Stimulated activated CD8-positive, alpha-beta memory T cell treated with anti-CD3 and anti-CD28 coated beads, Interleukin-2, amount 100 ng/mL, for 1 hour (primary cell): ENCODE results near the gene EBF3.

Experiments used
- DNase-seq, 2 donors: peaks; one replicate each; pipeline ENCODE4 v3.0.0-alpha.2; 2020; ENCODE audit warnings: low read depth in 2 of 2

EBF3 gene

DNA sequence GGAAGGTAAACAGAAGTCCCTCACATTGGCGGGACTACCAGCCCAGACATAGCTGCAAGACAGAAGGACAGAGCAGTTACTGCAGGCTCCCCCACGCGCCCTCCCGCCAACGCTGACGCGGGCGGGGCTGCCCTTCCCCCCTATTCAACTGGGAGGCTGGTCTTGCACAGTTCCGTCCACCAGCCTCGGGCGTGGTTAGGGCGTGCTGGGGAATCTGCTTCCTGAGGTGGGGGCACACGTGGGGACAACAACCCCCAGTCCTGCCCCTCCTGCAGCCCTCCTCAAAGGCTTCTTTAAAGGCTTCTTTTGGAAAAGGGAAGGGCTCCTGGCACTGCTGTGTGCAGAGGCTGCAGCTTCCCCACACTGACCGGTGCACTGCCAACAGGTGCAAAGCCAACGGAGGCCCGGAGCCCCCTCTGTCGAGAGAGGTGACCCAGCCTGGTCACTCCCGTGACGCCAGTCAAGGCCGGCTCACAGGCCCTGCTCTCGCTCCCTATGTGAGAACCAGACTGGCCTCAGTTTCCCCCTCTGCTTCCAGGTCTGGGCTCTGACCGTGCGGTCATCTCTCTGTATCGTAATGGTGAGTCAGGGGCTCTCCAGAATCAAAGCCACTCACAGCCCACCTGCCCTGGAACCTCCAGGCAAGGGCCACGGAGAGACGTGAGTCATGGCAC is 126.0 kb downstream of the EBF3 start:
- DNase-seq, result no peak

DNA sequence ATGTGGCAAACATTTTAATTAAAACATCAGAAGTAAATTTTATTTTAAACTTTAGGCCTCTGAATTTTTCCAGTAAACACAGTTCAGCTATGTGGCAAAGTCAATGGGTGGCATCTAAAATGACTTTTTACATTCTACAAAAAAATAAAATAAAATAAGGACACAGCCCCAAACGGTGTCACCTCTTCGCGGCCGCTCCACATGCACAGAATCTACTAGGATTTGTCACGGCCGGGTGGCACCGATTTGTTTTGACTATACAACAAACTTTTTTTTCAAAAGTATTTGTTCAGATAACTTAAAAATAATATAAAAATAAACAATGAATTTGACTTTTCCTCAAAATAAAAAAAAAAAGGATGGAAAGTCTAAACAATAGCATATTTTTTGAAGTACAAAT is 127.8 kb downstream of the EBF3 start:
- no peak for DNase-seq

DNA sequence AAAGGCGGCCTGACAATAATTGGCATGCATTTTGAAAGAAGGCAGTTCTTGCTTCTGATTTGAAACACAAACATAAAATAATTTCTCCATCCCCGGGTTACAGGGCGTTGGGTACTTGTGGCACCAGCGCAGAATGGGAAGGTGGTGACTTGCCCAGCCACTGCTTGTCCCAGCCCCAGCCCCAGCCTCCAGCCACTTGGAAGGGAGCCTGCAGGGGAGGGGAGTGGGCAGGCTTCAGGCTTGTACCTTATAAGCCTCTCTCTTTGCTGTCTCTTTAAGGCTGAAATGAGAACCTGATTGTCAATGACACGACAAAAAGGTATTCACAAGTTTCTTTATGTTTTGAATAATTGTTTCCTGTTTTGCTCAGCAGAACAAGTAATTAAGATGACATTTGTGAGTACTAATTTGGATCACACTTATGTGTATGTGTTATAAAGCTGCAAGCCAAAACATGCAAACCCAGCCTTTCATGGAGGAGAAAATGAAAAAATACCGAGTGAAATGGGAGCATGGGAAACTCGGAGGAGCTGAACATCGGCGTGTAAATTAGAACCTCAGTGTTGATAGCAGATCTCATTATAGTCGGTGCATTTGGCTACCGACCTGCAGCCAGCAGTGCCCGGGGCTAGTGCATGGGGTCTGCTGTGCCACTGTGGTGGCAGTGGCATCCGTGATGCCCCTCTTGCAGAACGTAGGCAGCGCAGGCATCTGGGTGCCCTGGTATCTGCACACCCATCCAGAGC is 129.9 kb downstream of the EBF3 start:
- no peak for DNase-seq

DNA sequence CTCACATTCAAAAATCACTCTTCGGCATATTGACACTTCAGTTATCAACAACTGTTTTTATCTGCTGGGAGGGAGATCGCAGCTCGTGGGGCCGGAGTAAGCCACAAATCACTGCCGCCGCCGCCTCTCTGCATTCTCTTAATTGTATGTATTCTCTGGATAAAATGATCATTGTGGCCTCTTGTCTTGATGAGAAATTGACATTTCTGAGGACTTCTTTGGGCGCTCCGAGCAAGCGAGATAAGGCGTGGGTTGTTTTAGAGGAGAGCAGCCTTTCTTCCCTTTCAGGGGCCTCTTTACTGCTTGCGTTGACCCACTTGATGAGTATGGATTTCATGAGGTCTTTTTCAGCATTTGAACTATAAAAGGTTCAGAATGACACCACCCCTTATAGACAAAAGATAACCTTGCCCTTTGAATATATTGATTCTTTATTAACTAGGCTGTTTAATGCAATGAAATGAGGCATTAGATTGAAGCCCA is 130.6 kb downstream of the EBF3 start:
- no peak for DNase-seq

DNA sequence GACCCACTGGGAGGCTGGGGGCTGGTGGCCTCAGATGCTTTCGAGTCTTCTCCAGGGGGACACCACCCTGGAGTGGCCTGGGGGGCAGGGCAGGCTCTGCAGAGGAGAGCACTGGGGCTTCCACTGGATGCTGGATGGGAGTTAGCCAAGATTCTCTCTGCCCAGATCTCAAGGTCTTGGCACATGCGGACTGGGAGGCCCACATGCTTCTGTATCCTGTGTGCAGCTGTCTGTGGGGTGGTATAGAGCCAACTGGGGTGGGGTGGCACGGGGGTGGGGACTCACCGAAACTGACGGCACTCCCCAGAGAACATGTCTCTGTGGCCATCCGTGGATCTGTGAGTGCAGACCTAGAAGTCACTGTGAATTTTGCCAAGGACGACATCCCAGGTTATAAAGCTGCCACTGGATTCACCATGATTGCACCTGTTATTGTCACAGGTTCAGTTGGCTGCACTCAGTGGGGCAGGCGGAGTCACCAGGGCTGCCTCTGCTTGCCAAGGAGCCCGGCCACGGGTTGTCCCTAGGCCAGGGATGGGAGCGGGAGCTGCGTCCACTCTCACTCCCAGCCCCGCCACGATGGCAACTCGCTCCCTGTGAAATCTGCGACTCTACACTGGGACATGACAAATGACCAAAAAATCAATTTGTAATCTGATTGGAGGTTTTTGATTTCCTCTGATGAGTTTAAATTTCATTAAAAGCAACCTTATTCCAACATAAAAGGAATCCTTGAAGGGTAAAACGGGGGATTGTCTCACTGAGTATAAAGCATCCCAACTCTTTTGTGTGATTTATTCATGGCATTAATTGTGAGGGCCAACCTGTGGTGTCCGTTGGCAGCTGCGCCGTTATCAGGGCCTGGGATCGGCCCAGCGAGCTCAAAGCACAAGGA is 131.3 kb downstream of the EBF3 start:
- DNase-seq, result no peak

DNA sequence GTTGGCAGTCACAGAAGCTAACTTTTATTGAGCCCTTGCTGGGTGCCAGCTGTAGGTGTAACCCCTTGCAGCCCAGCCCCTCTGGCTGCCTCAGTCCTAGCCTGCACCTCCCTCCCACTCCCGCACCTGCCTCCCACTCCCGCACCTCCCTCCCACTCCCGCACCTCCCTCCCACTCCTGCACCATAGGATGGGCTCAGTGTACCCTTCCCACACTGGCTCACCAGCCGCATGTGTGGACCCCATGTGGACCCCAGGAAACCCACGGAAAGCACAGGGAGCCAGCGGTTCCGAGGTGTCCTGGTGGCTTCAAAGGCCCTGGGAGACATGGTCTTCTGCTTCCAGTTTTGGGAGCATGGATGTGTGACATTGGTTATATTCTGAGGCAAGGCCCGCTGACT is 132.9 kb downstream of the EBF3 start:
- no peak for DNase-seq

DNA sequence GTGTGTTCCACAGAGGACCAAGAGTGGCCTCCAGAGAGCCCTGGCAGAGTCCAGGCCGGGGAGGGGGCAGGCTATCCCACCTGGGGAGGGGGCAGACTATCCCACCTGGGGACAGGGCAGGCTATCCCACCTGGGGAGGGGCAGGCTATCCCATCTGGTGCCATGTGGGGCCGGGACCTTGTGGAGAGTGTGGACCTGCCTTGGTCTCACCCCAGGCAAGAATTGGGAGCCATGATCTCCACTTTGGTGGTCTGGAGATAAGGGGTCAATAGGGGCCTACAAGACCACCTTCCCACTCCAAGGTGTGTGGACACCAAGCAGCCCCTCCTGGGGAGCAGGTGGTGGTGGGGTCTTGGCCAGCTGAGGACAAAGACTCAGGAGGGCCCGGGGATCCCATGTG is 138.2 kb downstream of the EBF3 start:
- no peak for DNase-seq

DNA sequence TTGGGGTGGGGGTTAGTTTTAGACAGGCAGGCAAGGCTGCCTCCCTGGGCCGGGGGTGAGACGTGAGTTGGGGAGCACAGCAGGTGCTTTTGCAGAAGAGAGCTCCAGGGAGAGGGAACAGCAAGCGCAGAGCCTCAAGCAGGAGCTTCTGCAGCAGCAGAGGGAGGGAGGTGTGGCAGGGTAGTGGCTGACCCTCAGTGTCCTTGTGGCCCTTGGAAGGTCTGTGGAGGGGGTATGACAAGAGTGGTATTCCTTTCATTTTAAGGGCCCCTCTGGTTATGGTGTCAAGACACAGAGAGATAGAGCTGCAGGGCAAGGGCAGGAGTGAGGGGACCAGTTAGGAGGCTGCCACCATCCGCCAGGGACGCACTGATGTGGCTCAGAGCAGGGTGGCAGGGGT is 138.9 kb downstream of the EBF3 start:
- no peak for DNase-seq

DNA sequence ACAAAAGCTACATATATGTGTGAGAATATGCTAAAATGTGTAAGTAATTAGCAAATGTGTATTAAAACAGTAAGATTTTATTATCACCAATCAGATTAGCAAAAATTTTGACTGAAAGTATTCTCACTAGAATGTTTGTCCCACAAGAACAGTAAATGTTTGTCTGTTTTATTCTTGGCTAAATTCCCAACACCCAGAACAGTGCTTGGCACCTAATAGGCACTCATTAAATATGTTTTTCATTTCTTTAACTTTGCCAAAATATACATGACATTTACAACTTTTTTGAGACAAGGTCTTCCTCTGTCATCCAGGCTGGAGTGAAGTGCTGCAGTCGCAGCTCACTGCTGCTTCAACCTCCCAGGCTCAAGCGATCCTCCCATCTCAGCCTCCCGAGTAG is 143.6 kb downstream of the EBF3 start:
- DNase-seq, result no peak

DNA sequence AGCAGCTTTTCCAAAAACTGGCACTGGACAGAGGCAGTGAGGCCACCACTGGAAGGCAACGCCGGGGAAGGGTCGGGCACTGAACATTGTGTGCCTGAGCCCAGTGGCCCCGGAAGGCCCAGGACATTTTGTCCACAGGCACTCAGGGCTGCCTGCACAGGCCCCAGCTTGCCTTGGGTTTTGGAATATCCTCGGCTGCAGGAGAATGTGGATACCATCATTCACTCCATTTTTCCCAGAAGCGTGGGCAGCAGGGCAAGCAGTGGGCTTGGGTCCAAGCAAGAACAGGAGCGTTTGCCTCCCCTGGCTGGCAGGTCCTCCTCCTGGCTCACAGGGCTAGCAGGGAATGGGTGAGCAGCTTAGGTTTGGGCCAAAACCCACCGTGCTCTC is 147.4 kb downstream of the EBF3 start:
- DNase-seq, result no peak

DNA sequence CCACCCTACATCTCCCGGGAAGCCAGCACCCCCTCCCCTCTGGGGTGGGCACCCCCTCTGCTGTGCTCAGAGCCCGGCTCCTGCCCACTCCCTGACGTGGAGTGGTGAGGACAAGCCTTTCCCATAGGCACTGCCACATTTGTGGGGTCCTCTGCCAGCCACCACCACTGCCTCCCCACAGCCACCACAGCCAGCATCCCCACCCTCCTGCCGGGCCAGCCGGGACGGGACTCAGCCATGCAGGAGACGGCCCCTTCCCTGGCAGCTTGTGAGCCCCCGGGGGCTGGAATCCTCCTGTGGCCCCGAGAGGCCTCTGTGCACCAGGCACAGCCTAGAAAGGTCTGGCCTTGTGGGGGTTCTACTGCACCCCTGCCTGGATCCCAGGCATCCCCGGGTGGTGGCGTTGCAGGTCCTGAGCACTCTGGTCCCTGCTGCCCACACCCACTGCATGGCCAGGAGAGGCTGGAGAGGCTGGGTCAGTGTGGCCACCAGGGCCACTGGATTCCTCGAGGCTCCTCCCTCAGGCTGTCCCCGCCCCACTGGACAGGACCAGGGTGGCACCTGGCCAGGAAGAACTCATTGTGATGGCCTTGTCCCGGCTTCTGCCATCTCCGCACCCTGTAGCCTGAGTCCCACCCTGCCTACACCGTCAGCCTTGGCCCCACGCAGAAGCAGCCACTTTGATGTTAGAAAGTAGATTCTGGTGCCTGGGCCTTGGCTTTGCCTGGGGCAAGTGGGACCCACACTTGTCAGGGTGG is 148.0 kb downstream of the EBF3 start:
- no peak for DNase-seq

DNA sequence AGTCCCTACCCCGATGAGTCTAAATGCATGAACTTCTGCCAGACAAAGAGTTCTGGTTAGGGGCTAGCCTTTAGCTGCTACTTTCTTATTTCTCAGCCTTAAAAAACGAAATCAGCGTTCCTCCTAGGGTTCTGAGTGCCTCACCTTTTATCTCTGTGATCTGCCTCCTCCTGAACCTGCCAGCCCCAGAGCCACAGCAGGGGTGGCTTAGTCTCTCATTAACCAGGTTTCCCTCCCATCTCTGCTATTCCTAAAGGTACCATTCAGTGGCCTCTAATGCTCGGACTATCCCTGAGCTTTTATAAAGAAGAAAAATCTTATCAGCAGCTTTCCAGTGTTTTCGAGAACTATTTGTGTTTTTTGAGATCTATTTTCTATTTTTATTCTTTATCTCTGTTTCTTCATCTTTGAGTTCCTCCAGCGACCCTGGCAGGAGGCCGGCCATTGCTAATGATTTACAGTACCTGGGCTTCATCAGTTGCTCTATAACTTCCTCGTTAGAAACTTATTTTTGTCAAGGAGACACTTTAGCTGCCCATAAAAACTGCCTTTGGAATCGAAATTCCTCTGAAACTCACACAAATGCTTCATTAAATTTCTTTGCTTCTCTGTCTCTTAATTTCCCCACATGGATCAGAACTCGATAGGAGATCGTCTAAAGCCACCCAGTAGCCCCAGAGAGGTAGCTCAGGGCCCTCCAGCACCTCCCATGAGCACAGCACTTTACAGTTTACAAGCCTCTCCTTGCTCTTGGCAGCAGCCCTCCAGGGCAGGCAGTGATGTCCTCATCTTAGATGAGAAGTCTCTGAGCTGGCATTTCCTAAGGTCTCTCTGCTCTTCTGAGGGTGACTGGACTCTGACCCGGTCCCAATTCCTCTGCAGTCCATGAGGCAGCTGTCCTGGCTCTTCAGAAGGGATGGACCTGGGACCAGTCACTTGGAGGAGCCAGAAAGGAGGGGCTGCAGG is 149.1 kb downstream of the EBF3 start:
- DNase-seq, result no peak

DNA sequence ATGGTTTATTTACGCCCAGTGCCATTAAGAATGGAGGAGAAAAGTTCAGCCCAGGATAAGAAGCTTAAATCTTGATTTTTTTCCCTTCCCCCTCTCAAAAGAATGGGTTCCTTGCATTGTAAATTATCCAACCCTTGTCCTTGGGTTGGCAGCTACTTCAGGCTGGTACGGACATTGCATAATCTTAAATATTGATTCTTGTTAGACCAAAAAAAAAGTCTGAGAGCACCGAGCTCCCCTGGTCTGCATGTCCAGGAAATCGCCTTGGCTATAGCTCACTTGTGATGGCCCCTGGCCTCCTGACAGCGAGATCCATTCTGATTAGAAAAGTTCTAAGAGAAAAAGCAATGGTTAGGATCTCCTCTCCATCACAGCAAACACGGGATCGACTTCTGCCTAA is 151.7 kb downstream of the EBF3 start:
- DNase-seq, result no peak

DNA sequence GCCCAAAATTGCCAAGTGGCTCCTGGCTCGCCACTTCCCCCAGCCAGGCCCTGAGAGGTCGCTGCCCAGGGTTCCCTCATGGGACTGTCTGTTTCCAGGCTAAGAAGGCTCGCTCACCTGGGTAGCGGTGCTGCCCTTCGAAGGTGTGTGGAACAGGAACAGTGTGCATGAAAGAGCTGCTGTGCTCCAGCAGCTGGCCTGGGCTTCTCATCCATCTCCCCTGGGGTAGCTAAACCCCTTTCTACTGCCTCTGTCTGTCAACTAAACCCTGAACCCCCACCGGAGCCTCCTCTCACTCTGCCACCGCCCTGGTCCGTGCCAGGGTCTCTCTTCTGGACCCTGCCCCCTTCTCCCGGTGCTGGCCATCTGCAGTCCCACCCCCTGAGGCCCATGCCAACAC is 152.9 kb downstream of the EBF3 start:
- DNase-seq, result no peak

DNA sequence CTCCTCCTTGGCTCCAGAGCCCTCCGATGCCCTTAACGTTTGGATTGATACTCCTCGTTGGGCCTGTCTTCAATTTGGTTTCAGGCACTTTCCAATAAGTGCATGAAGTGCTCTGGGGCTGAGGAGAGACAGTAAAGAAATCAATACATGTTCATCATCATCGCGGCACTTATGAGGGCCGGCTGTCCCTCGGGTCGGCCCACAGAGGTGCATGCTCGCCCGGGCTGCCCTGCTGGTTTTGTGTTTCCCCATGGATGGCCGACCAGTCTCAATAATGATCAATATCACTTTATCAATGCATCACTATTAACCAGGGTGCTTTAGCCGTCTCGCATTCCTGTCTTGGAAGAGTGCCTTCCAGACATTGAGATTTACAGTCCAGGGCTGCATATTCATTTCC is 154.2 kb downstream of the EBF3 start:
- DNase-seq, result no peak

DNA sequence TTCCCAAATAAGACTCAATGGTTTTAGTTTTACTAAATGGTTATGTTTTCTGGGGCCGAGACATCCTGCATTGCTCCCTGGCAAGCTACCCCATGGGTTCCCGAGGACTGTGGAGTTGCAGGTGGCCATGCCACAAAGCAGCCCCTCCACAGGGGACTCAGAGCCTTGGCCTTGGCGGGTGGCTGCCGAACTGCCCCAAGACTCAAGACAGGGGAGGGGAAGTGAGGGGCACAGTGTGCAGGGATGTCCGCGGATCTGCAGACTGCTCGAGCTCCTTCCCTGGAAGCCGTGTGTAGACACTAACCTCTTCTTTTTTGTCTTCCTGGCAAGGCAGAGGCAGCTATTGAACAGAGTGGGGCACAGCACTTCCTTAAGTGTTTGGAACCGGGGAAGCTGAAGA is 154.6 kb downstream of the EBF3 start:
- DNase-seq, result no peak

DNA sequence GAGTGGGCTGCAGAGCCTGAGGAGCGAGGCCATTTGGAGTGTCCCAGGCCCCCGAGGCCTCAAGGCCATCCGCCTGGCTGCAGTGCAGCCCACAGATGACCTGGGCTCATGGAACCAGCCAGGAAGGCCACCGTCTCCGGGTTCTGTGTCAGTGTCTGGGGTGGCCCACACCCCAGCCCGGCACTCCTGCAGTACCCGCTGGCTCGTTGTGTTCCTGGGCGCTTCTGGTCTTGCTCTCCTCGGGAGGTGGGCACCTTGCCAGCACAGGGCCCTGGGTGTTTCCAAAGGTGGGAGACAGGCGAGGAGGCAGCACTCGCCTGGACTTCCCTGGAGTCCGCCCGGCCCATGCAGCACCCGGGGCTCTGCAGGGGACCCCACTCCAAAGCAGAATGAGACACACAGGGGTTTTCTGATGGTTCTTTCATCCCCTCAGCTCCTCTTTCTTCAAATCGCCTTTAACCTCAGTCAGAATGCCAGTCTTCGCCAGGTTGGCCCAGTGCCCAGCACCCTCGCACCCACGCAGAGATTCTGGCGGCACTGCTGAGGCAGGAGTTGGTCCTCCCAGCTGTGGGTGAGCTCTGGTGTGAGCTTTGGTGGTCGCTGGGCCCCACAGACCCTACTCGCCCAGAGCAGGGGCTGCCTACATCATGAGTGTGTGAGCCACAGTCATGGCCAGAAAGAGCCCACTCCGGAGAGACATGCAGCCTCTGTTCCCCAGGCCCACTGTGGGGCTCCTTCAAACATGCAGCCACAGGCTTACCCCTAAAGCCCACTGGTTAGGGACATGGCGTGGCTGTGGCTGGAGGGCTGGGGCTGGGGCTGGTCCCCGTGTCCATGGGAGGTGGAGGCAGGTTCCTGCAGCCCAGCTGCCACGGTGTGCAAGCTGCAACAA is 155.7 kb downstream of the EBF3 start:
- no peak for DNase-seq

DNA sequence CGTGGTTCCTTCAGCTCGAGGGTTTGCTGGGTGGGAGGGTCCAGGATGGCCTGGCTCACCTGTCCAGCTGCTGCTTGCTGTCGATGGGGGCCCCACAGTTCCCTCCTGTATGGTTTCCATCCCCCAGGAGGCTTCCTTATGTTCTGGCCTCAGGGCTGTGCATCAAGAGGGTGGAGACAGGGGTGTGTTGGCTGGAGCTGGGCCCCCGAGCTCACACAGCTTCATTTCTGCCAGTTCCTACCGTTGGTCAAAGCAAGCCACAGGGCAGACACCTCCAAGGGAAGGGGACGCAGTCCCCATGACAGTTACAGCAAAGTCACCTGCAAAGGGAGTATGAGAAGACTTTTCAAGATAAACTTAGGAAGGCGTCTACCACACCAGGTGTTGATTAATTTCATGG is 156.9 kb downstream of the EBF3 start:
- no peak for DNase-seq

DNA sequence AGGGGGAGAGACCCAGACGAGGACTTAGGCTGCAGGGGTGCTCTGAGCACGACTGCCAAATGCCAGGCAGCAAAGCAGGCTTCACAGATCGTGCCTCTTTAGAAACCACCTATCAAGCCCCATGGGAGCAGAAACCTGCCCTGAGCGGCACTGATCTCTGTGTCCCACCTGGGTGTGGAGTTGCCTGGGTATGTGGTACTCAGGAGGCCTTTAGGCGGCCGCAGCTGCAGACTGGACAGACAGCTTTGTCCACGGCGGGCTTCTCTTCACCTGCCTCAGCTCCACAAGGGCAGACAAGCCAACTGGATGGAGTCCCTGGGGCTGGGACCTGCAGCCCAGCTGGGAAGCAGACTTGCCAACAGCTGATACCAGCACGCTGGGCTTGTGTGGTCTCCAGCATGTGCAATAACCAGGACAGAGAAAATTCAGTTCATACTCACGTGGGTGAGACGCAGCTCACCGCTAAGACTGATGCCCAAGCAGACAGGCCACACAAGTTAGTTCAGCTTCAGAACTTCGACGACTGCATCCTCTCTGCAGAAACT is 163.2 kb downstream of the EBF3 start:
- no peak for DNase-seq
